ENCODE measurements around the gene RAB11FIP4.

DNA sequence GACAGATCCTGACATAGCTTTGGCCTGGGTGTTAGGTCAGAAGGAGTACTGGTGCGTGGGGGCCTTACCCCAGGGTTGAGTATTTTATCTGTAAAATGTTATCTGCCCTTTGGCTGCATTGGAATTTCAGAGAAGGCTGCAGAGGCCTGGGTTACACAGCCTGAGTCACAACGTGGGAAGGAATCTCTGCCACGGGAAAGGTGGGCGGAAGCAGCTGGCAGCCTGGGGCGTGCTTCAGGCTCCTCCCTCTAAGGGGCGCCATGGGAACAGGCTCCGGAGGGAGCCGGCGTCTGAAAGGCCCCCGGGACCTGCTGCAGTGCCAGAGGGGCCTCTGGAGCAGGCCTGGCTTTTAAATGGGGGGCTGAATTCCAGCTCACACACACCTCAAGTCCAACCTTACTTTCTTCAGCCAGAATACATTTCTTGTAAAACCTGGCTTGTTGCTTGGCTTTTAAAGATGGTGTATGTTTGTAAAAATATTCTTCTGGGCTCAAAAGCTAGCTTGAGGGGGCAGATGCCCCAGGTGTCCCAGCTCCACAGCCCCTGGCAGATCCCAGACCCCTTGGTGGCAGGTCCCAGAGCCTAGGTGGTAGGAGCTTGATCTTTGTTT is 142.2 kb downstream of the RAB11FIP4 start:
- TF ChIP-seq CTCF (IDR thresholded peaks at IDR 0.05) (peak in 2 of 4 experiments; percentile 6 to 52), POLR2A (IDR thresholded peaks at IDR 0.05) (no peak), POLR2AphosphoS5 (IDR thresholded peaks at IDR 0.05) (no peak)

All from gastroesophageal sphincter (tissue), 3 donors.